Hepatocyte (in vitro differentiated cells): ENCODE results near the gene ARHGEF40. TPM values are rescaled to one million over a fixed set of nuclear protein-coding genes. Genes with fewer than 3 reads are reported as not detected.

Experiments
- DNase-seq: peaks from one replicate; pipeline ENCODE4 v3.0.0-alpha.2; 2016; ENCODE audit warnings: low spot score
- H2AFZ ChIP-seq: fragments of 200-600 bp; sonication (generic); 2 replicates; pipeline ENCODE4 v1.6.0; 2016; ENCODE audit warnings: antibody characterized with exemption, mild to moderate bottlenecking
- H3K27ac ChIP-seq: fragments of 200-600 bp; sonication (generic); 2 replicates; pipeline ENCODE4 v1.5.1; 2016; ENCODE audit warnings: mild to moderate bottlenecking
- H3K27me3 ChIP-seq: fragments of 200-600 bp; sonication (generic); 2 replicates; pipeline ENCODE4 v1.6.1; 2016
- H3K36me3 ChIP-seq: fragments of 200-600 bp; sonication (generic); replicated peaks from 2 replicates; pipeline ENCODE4 v1.5.1; 2016; ENCODE audit warnings: low read depth; ENCODE audit not compliant: insufficient read depth
- H3K4me1 ChIP-seq: fragments of 200-600 bp; sonication (generic); 2 replicates; pipeline ENCODE4 v1.5.1; 2016; ENCODE audit warnings: mild to moderate bottlenecking, moderate library complexity; ENCODE audit not compliant: insufficient read depth
- H3K4me2 ChIP-seq: fragments of 200-600 bp; sonication (generic); 2 replicates; pipeline ENCODE4 v1.6.0; 2016
- H3K4me3 ChIP-seq: fragments of 200-600 bp; sonication (generic); 2 replicates; pipeline ENCODE4 v1.5.1; 2016; ENCODE audit warnings: mild to moderate bottlenecking
- H3K79me2 ChIP-seq: fragments of 200-600 bp; sonication (generic); 2 replicates; pipeline ENCODE4 v1.6.0; 2017; ENCODE audit warnings: mild to moderate bottlenecking
- H3K9me2 ChIP-seq: fragments of 200-600 bp; sonication (generic); replicated peaks from 2 replicates; pipeline ENCODE4 v1.6.0; 2017; ENCODE audit warnings: mild to moderate bottlenecking; ENCODE audit not compliant: insufficient read depth
- H3K9me3 ChIP-seq: fragments of 200-600 bp; sonication (generic); 2 replicates; pipeline ENCODE4 v1.5.1; 2016; ENCODE audit warnings: low read depth, mild to moderate bottlenecking
- H4K20me1 ChIP-seq: fragments of 200-600 bp; sonication (generic); 2 replicates; pipeline ENCODE4 v1.6.0; 2016; ENCODE audit warnings: mild to moderate bottlenecking; ENCODE audit not compliant: insufficient read depth, poor library complexity, severe bottlenecking
- EZH2 ChIP-seq: fragments of 200-600 bp; sonication (generic); IDR thresholded peaks from 2 replicates; pipeline ENCODE4 v1.6.1; 2016; ENCODE audit warnings: antibody characterized with exemption, mild to moderate bottlenecking, borderline replicate concordance
- EZH2phosphoT487 ChIP-seq: fragments of 200-600 bp; sonication (generic); IDR thresholded peaks from one replicate; pipeline ENCODE4 v1.6.1; 2018; ENCODE audit warnings: antibody characterized with exemption, mild to moderate bottlenecking, low read depth, moderate library complexity; ENCODE audit not compliant: unreplicated experiment, severe bottlenecking
- WGBS: methylation state at CpG from one replicate; pipeline ENCODE4 v1.1.6; 2016; ENCODE audit warnings: low lambda C conversion rate; ENCODE audit errors: missing lambda C conversion rate; 5-methylcytosine and 5-hydroxymethylcytosine counted together
- polyA plus RNA-seq: library from polyadenylated mRNA; unstranded; fragments of >200 nt; fragmentation: Nextera tagmentation; extraction: Ambion mirVana; gene quantifications from 2 replicates; pipeline ENCODE4 v1.2.1, GENCODE V29; 2016
- total RNA-seq: library from RNA; depleted of rRNA; stranded (reverse); fragments of >200 nt; gene quantifications from 2 replicates; pipeline ENCODE4 v1.2.3, GENCODE V29; 2014
- TF ChIP-seq, protein P1 (sequence below): fragments of 200-600 bp; sonication (generic); IDR thresholded peaks from 2 replicates; pipeline ENCODE4 v1.5.1; 2016; ENCODE audit warnings: antibody characterized with exemption, mild to moderate bottlenecking; ENCODE audit not compliant: poor library complexity

The ARHGEF40 gene
- total and polyA plus RNA-seq, 2 experiments from 2014 or later, result 38.1 to 53.7 TPM

GRCh38 chr14:21089271-21089670 is 19.2 kb downstream of the ARHGEF40 start:
- no peaks in the 10 kb centered on the region for H3K27me3 ChIP-seq
- no peaks in the 10 kb centered on the region for H3K9me3 ChIP-seq
- H3K4me1 ChIP-seq, result peaks cover 7% of the 10 kb centered on the region
- H3K4me2 ChIP-seq, result no peak overlapping the region
- H4K20me1 ChIP-seq, result peaks cover 6% of the 10 kb centered on the region
- no peak overlapping the region for H3K27ac ChIP-seq
- no peak overlapping the region for H3K4me3 ChIP-seq
- no peak for DNase-seq
- 61% methylated on average over 1 of the region's 1 CpG for WGBS
- TF ChIP-seq, protein P1, sequence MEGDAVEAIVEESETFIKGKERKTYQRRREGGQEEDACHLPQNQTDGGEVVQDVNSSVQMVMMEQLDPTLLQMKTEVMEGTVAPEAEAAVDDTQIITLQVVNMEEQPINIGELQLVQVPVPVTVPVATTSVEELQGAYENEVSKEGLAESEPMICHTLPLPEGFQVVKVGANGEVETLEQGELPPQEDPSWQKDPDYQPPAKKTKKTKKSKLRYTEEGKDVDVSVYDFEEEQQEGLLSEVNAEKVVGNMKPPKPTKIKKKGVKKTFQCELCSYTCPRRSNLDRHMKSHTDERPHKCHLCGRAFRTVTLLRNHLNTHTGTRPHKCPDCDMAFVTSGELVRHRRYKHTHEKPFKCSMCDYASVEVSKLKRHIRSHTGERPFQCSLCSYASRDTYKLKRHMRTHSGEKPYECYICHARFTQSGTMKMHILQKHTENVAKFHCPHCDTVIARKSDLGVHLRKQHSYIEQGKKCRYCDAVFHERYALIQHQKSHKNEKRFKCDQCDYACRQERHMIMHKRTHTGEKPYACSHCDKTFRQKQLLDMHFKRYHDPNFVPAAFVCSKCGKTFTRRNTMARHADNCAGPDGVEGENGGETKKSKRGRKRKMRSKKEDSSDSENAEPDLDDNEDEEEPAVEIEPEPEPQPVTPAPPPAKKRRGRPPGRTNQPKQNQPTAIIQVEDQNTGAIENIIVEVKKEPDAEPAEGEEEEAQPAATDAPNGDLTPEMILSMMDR, result no peak
- TF ChIP-seq EZH2phosphoT487 (no peak), EZH2 (no peak)
- H2AFZ ChIP-seq, result no peak overlapping the region
- no peaks in the 10 kb centered on the region for H3K9me2 ChIP-seq
- H3K79me2 ChIP-seq, result peaks cover 20% of the 10 kb centered on the region
- H3K36me3 ChIP-seq, result no peaks in the 10 kb centered on the region

- Histone ChIP-seq H4K20me1 (peaks cover 7% of the 10 kb centered on the region), H3K9me2 (no peaks in the 10 kb centered on the region), H3K79me2 (peaks cover 21% of the 10 kb centered on the region), H3K36me3 (no peaks in the 10 kb centered on the region), H3K27ac (no peak overlapping the region), H3K4me3 (no peak overlapping the region), H3K4me1 (peaks cover 12% of the 10 kb centered on the region), H3K27me3 (no peaks in the 10 kb centered on the region), H2AFZ (no peak overlapping the region), H3K4me2 (no peak overlapping the region), H3K9me3 (no peaks in the 10 kb centered on the region)
- TF ChIP-seq, protein P1, result no peak
- TF ChIP-seq EZH2, result no peak
- no peak for TF ChIP-seq EZH2phosphoT487
- WGBS, result 96% methylated on average over 5 of the region's 5 CpGs
- DNase-seq, result no peak
Measured at GRCh38 chr14:21089877-21090193, 19.7 kb downstream of the ARHGEF40 start.

DNA sequence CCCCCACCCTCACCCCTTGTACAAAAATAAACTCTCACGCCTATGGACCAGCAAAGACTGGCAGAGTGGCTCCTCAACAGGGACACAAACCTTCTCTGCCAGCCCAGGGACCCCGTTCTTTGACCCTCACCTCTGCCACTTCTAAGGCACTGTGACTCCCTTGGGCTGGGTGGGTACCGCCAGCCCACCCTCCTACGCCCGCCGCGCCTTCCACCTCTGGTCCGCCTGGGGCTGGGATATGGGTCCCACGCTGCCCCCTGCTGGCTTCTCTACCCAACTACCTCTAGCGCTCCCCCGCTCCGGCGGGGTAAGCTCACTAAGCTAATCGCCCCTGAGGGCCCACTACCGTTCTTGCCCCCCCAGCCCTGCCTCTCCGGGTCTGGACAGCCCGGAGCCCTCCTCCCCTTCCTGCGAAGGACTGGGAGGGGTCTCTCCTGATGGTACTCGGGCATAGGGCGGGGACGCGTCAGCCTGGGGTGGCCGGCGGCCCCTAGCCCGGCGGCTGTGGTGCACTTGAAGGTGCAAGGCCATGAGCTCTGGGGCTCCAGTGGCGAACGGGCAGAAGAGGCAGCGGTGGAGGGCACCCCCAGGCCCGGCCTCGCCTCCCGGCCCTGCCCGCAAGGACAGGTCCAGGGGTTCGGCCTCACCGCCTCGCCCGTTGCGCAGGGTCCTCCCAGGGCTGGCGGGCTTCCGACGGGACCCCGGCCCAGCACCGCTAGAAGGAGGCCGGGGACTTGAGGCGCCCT is 20.3 kb downstream of the ARHGEF40 start:
- Histone ChIP-seq H3K36me3 (no peaks in the 10 kb centered on the region), H2AFZ (no peak overlapping the region), H3K9me2 (no peaks in the 10 kb centered on the region), H3K27ac (no peak overlapping the region), H3K4me2 (no peak overlapping the region), H4K20me1 (peaks cover 11% of the 10 kb centered on the region), H3K4me3 (no peak overlapping the region), H3K4me1 (peaks cover 16% of the 10 kb centered on the region), H3K27me3 (no peaks in the 10 kb centered on the region), H3K9me3 (no peaks in the 10 kb centered on the region), H3K79me2 (peaks cover 26% of the 10 kb centered on the region)
- no peak for TF ChIP-seq EZH2
- TF ChIP-seq, protein P1, result peak; percentile 47
- TF ChIP-seq EZH2phosphoT487, result no peak
- DNase-seq, result no peak
- WGBS, result 98% methylated on average over 29 of the region's 45 CpGs
